Esophagus muscularis mucosa (tissue), 4 donors: ENCODE results near the gene OR7A17.

Experiments
- CTCF ChIP-seq, 3 experiments: fragments of 200-600 bp in 2 of 3; fragments of 450-650 bp in 1 of 3; sonication (generic) in 2 of 3; IDR thresholded peaks; one replicate each; pipeline ENCODE4 v1.5.1; 2017 to 2019; ENCODE audit warnings: antibody characterized with exemption in 3 of 3, mild to moderate bottlenecking in 2 of 3, moderate library complexity in 1 of 3
- EP300 ChIP-seq: sonication (generic); formaldehyde crosslinking; IDR thresholded peaks from one replicate; pipeline ENCODE4 v1.6.1; 2017; ENCODE audit warnings: antibody characterized with exemption
- POLR2A ChIP-seq: fragments of 450-650 bp; IDR thresholded peaks from one replicate; pipeline ENCODE4 v1.6.1; 2017; ENCODE audit warnings: antibody characterized with exemption, moderate library complexity, mild to moderate bottlenecking, low read depth
- POLR2AphosphoS5 ChIP-seq, 2 donors: sonication (generic); formaldehyde crosslinking; IDR thresholded peaks; one replicate each; pipeline ENCODE4 v1.6.1; 2017; ENCODE audit warnings: antibody characterized with exemption in 2 of 2

DNA sequence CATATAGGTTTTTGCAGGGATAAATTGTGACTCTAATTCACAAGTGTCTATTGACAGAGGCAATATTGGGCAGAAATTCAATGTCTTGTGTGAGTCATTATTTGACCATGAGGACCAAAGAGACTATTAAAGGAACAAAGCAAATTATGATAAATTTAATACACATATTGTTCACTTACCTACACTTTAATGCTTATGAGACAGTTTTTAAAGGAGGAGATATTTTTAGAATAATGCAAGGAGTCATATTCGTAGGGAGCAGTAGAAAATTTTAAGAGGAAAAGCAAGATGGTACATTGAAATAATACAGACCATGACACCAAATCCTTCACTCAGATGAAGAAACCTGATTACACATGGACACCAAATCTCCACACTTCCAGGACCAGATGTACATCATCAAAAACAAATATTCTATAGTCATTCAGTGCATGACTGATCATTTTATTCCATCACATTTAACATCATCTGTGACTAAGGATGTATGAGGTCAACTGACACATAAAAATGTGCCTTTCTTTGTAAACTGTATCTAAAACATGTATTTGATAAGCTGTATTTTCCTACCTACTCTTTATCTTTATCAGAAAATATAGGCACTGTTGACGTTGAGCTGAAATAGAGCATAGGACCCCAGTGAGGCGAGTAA is 4.2 kb upstream of the OR7A17 start:
- TF ChIP-seq CTCF (IDR thresholded peaks at IDR 0.05) (no peak), POLR2A (no peak), EP300 (no peak), POLR2AphosphoS5 (IDR thresholded peaks at IDR 0.05) (no peak)
